OCI-LY3 (cell line): ENCODE measurements around the gene PDXK.

Experiments used
- CTCF ChIP-seq: fragments of 200-600, 300-600 bp; sonication (generic); IDR thresholded peaks from 2 replicates; pipeline ENCODE4 v1.5.1; 2014; ENCODE audit warnings: antibody characterized with exemption, low read length, low read depth
- EZH2phosphoT487 ChIP-seq: fragments of 200-600 bp; shearing (Covaris generic); IDR thresholded peaks from 2 replicates; pipeline ENCODE4 v1.6.1; 2018; ENCODE audit warnings: antibody characterized with exemption, mixed run types, low read depth

- TF ChIP-seq CTCF: no peak
- no peak for TF ChIP-seq EZH2phosphoT487
Measured at GRCh38 chr21:43718872-43719747, at the start of gene PDXK.
